ENCODE results near the gene BMPR1B. TPM values are rescaled to one million over a fixed set of nuclear protein-coding genes. Genes with fewer than 3 reads are reported as not detected.

BMPR1B gene
- total and polyA plus RNA-seq, 4 donors, result 0.27 to 0.70 (median 0.48) TPM

GRCh38 chr4:95049551-95050233 lies 291.9 kb downstream of the BMPR1B start (continued):
- TF ChIP-seq MAX (IDR thresholded peaks at IDR 0.05) (no peak), GABPA (IDR thresholded peaks at IDR 0.05 in 1 of 2, conservative IDR thresholded peaks at IDR 0.05 in 1 of 2) (no peak), ATF3 (IDR thresholded peaks at IDR 0.05) (no peak), EGR1 (IDR thresholded peaks at IDR 0.05; ENCODE audit: low read depth in 2 of 2) (no peak), HNF4G (IDR thresholded peaks at IDR 0.05) (no peak), ZBTB33 (IDR thresholded peaks at IDR 0.05) (no peak)

GRCh38 chr4:95050980-95051701 lies 293.4 kb downstream of the BMPR1B start:
- Histone ChIP-seq H3K4me3 (ENCODE audit: low read depth in 1 of 3, low read length in 3 of 3) (no peak overlapping the region), H3K4me1 (ENCODE audit: control insufficient read depth in 4 of 4, insufficient read depth in 4 of 4, low read length in 3 of 4) (no peaks in the 10 kb centered on the region), H3K27me3 (ENCODE audit: control insufficient read depth in 4 of 4, insufficient read depth in 4 of 4, low read length in 3 of 4) (no peaks in the 10 kb centered on the region), H3K9ac (ENCODE audit: low read depth in 1 of 2, low read length in 2 of 2) (no peak overlapping the region), H3K9me3 (ENCODE audit: control insufficient read depth in 4 of 4, low read length in 3 of 4) (no peaks in the 10 kb centered on the region), H3K27ac (ENCODE audit: low read depth in 1 of 2, low read length in 2 of 2) (no peak overlapping the region), H3K36me3 (ENCODE audit: control insufficient read depth in 4 of 4, insufficient read depth in 3 of 4, low read depth in 1 of 4, low read length in 3 of 4) (no peaks in the 10 kb centered on the region)
- 60% methylated on average over 13 of the region's 13 CpGs for WGBS
- TF ChIP-seq CTCF (IDR thresholded peaks at IDR 0.05; ENCODE audit: low read depth, low read length, missing input control), result no peak
- no peak for TF ChIP-seq FOXA1 (IDR thresholded peaks at IDR 0.05)
- TF ChIP-seq HNF4G (IDR thresholded peaks at IDR 0.05), result no peak
- no peak for TF ChIP-seq GABPA (IDR thresholded peaks at IDR 0.05 in 1 of 2, conservative IDR thresholded peaks at IDR 0.05 in 1 of 2)
- TF ChIP-seq ZBTB33 (IDR thresholded peaks at IDR 0.05), result no peak
- TF ChIP-seq SP1 (IDR thresholded peaks at IDR 0.05), result no peak
- TF ChIP-seq TAF1 (conservative IDR thresholded peaks at IDR 0.05), result no peak
- TF ChIP-seq ATF3 (IDR thresholded peaks at IDR 0.05), result no peak
- TF ChIP-seq RAD21 (IDR thresholded peaks at IDR 0.05), result no peak
- no peak for TF ChIP-seq NR2F2 (IDR thresholded peaks at IDR 0.05)
- no peak for TF ChIP-seq HNF4A (conservative IDR thresholded peaks at IDR 0.05)
- DNase-seq (ENCODE audit: low spot score), result no peak

Data from liver (tissue), 9 donors.